Retinal pigment epithelial cell (primary cell): ENCODE measurements around the gene TOE1.
A peak's percentile ranks its signal among the peaks of the same experiment; 100 is the strongest.
"Not testable (repeated sequence)": the region's sequence is repeated elsewhere in the genome, so short reads cannot be mapped to it uniquely, and the experiment has no call there.

Experiments
- DNase-seq: peaks from one replicate; pipeline ENCODE4 v3.0.0-alpha.2; 2010; ENCODE audit warnings: low read depth
- H3K4me3 ChIP-seq: 2 replicates; pipeline ENCODE4 v1.5.1; 2011; ENCODE audit warnings: mild to moderate bottlenecking, low read length, control low read depth, moderate library complexity
- TF ChIP-seq, protein P1 (sequence below): conservative IDR thresholded peaks from 2 replicates; pipeline ENCODE4 v1.5.1; 2011; ENCODE audit warnings: low read depth, low read length, control low read depth, inconsistent platforms

The TOE1 gene

DNA sequence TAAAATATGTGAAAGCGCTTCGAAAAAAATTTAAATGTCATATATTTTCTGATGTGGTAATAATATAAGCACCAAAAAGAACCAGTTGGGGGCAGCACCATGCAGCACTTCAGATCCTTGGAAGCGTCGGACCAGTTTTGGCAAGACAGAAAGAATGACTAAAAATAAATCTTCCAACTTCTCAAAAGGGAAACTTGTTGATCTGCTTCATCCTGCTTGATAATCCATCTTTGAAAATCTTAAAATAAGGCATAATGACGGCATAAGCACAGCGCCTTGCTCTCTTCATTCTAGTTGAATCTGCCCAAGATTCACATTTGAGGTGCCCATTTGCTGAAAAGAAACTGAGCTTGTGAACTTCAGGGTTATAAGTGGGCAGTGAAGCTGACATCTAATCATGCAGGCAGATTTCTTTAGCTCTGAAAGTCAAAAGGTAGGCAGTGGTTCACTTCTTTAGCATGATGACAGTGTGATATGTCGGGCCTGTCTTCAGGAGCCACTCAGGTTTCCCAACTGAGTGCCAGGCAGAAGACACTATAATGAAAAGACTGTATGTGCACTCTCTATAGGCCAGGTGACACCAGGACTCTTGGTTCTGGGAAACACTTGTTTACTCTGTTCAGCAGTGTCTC, 20.0 kb downstream of the TOE1 start:
- H3K4me3 ChIP-seq, result no peak overlapping the region
- TF ChIP-seq, protein P1, sequence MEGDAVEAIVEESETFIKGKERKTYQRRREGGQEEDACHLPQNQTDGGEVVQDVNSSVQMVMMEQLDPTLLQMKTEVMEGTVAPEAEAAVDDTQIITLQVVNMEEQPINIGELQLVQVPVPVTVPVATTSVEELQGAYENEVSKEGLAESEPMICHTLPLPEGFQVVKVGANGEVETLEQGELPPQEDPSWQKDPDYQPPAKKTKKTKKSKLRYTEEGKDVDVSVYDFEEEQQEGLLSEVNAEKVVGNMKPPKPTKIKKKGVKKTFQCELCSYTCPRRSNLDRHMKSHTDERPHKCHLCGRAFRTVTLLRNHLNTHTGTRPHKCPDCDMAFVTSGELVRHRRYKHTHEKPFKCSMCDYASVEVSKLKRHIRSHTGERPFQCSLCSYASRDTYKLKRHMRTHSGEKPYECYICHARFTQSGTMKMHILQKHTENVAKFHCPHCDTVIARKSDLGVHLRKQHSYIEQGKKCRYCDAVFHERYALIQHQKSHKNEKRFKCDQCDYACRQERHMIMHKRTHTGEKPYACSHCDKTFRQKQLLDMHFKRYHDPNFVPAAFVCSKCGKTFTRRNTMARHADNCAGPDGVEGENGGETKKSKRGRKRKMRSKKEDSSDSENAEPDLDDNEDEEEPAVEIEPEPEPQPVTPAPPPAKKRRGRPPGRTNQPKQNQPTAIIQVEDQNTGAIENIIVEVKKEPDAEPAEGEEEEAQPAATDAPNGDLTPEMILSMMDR, result peak; percentile 63
- peak; percentile 18 for DNase-seq

DNA sequence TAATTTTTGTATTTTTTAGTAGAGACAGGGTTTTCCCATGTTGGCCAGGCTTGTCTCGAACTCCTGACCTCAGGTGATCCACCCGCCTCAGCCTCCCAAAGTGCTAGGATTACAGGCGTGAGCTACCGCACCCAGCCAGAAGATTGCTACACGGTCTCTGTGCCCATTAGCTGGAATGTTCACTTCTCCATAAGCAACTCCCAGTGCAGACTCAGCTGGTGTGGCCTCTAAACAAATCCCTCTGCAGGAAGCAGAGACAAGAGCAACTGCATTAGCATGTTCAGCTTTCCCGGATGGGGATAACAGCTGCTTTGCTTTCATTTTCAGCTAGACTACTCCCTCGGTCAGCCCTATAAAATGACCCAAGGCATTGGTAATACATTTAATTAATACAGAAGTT, 21.0 kb downstream of the TOE1 start:
- not testable (repeated sequence) for H3K4me3 ChIP-seq, DNase-seq

DNA sequence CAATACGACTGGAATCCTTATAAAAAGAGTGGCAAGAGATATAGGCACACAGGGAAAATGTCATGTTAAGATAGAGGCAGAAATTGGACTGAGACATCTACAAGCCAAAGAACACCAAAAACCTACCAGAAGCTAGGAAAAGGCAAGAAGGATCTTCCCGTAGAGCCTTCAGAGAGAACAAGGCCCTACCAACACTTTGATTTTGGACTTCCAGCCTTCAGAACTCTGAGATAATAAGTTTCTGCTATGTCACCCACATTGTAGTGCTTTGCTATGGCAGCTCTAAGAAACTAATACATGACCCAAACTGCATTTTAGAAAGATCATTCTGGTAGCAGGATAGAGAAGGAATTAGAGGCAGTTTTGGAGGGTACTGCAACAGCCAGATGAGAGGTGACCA, 24.3 kb downstream of the TOE1 start:
- TF ChIP-seq, protein P1, result no peak
- H3K4me3 ChIP-seq, result no peak overlapping the region
- no peak for DNase-seq

DNA sequence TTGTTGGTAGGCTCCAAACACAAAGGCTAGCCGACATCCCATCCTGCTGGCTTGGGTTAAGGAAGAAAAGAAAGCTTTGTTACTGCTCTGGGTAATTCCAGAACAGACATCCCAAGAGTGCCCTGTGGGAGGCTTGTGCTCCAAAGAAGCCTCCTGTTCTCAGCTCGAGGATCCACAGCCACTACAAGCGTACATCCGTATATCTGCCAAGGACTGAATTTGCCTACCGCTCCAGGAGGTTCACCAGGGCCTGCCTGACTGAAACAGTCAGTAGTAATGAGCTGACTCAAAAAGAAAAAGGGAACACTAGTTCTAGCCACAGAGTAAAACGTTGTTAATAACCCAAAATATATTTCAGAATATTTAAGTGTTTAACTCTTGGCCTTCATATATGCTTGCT, 25.1 kb downstream of the TOE1 start:
- DNase-seq, result no peak
- TF ChIP-seq, protein P1, result no peak
- H3K4me3 ChIP-seq, result no peak overlapping the region

DNA sequence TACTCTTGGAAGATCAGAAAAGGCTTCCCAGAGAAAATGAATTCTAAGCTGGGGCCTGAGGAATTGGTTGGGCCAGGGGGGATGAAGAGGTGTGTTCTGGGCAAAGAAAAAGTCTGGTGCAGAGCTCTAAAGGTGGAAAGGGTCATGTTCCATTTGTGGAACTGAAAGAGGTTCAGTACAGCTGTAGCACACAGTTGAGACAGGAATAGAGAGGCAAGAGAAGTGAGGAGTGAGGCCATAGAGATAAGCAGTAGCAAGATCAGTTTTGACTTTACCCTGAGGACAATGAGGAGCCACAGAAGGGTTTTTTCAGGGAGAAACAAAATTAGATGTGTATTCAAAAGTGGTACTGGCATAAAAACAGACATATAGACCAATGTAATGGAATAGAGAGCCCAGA, 30.6 kb downstream of the TOE1 start:
- TF ChIP-seq, protein P1, result no peak
- no peak overlapping the region for H3K4me3 ChIP-seq
- DNase-seq, result no peak

DNA sequence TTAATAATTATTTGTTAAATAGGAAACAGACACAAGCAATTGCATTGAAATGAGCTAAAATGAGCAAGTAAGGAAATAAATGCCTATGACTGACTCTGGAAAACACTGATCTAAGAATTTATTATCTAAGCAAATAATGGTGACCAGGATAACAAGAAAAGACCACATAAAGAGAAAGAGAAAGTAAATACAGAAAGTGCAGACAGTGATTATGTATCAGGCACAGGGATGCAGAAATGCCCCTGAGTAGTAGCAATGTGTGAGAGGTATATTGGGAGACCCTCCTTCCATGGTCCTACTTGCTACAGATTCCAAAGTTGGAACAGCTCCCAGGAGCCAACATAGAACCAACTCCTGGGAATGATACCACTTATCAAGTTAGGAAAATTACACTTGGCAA, 33.6 kb downstream of the TOE1 start:
- no peak overlapping the region for H3K4me3 ChIP-seq
- no peak for DNase-seq
- TF ChIP-seq, protein P1, result no peak

DNA sequence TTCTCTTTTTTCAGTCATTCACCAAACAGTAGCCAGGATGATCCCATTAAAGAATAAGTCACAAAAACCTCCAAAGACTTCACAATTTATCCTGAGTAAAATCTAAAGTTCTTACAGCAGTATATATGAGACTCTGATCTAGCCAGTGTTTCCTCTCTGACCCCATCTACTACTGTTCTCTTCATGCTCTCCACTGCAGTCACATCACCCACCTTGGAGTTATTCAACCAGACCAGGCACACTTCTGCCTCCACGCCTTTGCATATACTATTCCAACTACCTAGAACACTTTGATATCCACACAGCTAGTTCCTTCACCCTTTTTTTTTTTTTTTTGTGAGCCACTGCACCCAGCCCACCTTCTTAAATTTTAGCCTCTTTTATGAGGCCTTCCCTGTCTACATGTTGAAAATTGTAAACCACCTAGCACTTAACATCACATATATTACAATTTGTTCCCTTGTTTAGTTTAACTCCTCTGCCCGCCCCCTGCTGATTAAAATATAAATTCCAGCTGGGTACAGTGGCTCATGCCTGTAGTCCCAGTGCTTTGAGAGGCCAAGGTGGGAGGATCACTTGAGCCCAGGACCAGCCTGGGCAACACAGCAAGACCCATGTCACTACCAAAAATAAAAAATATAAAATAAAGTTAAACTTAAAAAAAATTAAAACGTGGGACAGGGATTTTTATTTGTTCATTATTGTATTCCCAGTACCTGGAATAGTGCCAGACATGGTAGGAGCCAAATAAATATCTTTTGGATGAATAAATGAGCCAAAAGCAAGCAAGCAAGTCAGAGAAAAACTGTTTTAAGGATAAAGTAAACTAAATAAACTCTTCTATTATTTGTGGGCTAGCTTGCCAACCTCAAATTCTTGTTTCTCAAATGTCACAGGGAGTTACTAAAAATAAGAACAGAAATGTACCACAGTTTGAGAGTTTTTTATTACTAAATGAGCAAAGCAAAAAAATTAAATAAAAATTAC, 35.4 kb downstream of the TOE1 start:
- TF ChIP-seq, protein P1, result no peak
- H3K4me3 ChIP-seq, result no peak overlapping the region
- DNase-seq, result no peak
